ENCODE results near the gene HBEGF.
A peak's percentile ranks its signal among the peaks of the same experiment; 100 is the strongest.
"Not testable (repeated sequence)": the region's sequence is repeated elsewhere in the genome, so short reads cannot be mapped to it uniquely, and the experiment has no call there.

The HBEGF gene

DNA sequence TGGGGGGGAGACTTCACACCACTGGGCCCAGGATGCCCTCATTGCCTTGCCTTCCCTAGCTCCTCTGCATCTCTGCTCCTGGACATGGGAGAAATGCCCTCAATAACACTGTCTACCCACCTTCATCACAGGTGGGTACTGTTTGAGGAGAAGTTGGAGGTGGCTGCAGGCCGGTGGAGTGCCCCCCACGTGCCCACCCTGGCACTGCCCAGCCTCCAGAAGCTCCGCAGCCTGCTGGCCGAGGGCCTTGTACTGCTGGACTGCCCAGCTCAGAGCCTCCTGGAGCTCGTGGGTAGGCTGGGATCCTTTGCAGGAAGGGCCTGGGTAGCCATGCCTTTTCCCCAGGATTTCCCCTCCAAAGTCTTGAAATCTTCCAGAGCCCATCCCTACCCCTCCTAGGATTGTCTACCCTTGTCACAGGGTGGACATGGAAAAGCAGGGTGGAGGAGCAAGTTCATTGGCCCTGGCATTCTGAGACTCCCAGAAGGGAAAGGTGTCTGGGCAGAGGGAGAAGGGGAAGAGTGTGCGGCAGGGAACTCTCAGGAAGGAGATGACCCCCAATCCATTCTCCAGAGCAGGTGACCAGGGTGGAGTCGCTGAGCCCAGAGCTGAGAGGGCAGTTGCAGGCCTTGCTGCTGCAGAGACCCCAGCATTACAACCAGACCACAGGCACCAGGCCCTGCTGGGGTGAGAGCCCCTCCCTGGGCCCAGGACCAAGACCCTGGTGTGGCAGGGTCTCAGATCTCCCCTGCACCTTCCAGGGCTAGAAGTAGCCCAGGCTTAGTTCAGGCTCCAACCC is 14.5 kb upstream of the HBEGF start:
- no peak for DNase-seq (ENCODE audit: low spot score)

GRCh38 chr5:140360101-140360500 is 13.7 kb upstream of the HBEGF start, which contains the start of gene SLC4A9:
SLC4A9 (plus strand) TSS chr5:140360194; CDS start chr5:140360237, 43 bp downstream.
- DNase-seq (ENCODE audit: low spot score): no peak

GRCh38 chr5:140358738-140359310 is 12.4 kb upstream of the HBEGF start:
- no peak for DNase-seq (ENCODE audit: low spot score)

GRCh38 chr5:140357726-140358093 is 11.3 kb upstream of the HBEGF start:
- DNase-seq (ENCODE audit: low spot score): peak; percentile 80

- DNase-seq (ENCODE audit: low spot score): no peak
These were observed 10.7 kb upstream of the HBEGF start for GRCh38 chr5:140356853-140357725.

- no peak for DNase-seq (ENCODE audit: low spot score)
These were observed 9.1 kb upstream of the HBEGF start for GRCh38 chr5:140355546-140355945.

- DNase-seq (ENCODE audit: low spot score): peak; percentile 88
These were observed 5.4 kb upstream of the HBEGF start for GRCh38 chr5:140351609-140352334.

DNA sequence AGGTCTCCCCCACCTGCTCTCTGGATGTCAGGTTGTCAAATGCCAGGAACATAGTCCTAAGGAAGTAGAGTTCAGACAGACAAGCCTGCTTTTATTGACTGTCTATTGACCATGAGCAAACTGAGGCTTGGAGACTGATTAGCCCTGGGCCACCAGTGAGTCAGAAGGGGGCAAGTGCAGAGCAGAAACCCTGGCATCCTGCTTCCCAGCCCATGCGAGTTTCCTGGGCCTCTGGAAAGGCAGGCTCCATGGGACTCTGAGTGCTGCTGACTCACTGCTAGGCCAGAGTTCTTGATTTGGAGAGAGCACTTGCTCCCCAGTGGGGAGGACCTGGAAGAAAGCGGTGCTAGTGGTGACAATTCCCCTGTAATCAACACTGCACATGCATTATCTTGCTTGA is 2.8 kb upstream of the HBEGF start:
- no peak for DNase-seq (ENCODE audit: low spot score)

DNA sequence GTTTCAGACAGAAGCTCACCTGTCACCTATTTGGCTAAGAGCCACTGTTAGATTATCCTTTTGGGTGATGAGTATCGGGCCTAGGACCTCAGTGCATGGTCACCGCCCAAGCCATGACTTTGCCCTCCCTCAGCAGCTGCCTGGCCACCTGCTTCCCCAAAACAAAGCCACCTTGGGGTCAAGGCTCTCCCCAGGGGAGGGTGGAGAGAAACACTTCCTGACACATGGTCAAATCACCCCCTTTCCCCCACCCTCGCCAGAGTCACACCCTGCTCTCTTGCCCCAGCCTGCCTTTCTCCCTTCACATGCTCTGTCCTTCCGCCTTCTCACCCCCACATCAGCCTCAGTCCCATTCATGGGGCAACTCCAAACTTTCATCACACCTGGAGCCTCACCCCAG is 1.7 kb upstream of the HBEGF start:
- DNase-seq (ENCODE audit: low spot score): no peak

- DNase-seq (ENCODE audit: low spot score): no peak
These were observed 957 bp upstream of the HBEGF start for GRCh38 chr5:140347360-140347759.

DNA sequence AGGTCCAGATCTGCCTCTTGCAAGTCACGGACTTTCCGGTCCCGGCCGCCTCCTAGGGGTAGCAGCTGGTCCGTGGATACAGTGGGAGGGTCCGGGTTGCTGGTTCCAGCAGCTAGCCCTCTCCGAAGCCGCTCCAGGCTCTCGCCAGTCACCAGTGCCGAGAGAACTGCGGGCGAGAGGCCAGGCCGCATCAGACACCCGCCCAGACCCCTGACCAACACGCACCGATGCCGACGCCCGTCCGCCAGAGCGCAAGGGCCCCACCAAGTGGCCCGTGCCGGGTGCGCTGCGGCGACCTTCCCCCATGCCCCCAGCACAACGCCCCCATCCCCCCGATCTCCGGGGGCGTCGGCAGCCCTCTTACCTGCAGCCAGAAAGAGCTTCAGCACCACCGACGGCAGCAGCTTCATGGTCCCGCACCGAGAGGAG is 470 bp downstream of the HBEGF start:
- no peak for DNase-seq (ENCODE audit: low spot score)

DNA sequence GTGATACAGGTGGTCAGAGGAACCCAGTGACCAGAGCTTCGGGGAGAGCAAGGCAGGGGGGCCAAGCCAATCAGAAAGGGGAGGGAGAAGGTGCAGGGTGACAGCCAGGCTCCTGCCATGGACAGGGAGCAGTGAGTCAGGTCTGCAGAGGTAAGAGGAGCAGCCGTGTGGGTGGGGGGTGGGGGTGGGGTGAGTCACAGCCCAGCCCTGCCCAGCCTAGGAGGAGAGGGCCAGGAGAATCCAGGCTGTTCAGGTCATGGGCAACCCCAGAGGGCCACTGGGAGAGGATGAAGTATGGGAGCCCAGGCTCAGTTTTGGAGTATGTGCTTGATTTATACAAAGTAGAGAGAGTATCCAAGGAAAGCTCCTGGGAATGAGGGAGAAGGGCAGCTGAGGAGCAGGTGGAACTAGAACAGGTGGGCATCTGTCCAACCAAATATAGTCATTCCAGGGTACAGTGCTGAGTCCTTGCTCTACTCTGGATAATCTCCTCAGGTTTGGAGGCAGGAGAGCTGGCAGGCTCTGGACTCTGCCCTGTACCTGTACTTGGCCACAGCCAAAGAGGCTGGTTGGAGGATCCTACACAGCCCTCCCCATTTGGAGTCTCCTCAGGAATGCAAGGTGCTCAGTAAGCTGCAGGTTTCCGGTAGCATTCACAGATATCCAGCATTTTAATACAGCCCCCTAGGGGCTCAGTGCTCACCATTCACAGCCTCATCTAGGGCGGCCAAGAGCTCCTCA is 1.6 kb downstream of the HBEGF start:
- DNase-seq (ENCODE audit: low spot score): no peak

- DNase-seq (ENCODE audit: low spot score): not testable (repeated sequence)
These were observed 2.6 kb downstream of the HBEGF start for GRCh38 chr5:140343849-140344248.

- DNase-seq (ENCODE audit: low spot score): no peak
These were observed 3.5 kb downstream of the HBEGF start for GRCh38 chr5:140342896-140343295.

- DNase-seq (ENCODE audit: low spot score): peak; percentile 11
These were observed 4.1 kb downstream of the HBEGF start for GRCh38 chr5:140342287-140342686.

DNA sequence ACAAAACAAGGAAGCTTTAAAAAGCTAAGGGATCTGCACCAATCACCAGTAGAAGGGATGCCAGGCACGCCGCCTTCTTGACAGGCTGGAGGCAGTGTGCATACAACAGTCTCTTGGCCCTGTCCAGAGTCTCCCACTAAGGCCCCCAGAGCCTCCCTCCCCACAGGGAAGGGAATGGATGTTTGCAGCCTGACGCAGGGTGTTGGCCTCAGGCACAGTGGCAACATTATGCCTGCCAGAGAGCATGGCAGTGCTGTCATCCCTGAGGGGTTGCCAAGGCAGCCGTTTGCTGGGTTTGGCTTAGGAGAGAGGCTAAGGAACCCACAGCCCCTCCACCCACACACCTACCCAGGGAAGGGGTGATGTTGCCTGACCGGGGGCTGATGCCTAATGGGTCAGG is 4.8 kb downstream of the HBEGF start:
- no peak for DNase-seq (ENCODE audit: low spot score)

- DNase-seq (ENCODE audit: low spot score): no peak
These were observed 5.7 kb downstream of the HBEGF start for GRCh38 chr5:140340605-140341121.

- DNase-seq (ENCODE audit: low spot score): no peak
These were observed 6.8 kb downstream of the HBEGF start for GRCh38 chr5:140339636-140340035.

DNA sequence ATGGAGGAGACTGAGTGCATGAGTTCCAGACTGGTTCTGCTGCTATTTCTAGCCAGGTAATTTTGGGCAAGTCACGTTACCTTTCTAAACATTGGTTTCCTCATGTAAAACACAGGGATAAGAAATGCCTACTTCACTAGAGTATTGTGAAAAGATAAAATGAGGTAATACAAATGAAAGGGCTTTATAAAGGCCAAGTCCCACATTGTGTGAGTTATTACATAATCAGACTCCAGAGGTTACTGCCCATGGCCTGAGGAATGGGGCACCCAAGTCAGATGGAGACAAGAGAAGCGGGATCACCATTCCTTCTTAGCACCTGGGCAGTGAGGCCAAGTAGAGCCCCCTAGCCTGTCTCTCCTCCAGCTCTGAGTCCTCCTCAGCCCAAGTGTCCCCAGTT is 7.5 kb downstream of the HBEGF start:
- no peak for DNase-seq (ENCODE audit: low spot score)

DNA sequence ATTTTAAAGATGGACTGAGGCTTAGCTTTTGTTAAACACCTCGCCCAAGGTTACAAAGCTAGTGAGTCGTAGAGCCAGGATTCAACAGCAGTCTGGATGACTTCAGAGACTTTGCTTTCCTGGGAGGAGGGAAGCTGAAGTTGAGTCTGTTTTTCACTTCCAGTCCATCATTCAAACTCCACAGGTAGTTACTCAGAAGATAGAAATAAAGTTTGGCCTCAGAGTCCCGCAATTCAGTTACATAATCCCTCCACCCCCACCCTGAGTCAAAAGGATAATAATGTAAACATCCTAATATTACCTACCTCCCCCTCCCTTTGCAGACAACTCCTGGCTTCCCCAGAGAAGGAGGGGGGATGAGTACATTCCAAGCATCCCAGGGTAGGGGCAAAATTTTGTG is 8.1 kb downstream of the HBEGF start:
- DNase-seq (ENCODE audit: low spot score): no peak

DNA sequence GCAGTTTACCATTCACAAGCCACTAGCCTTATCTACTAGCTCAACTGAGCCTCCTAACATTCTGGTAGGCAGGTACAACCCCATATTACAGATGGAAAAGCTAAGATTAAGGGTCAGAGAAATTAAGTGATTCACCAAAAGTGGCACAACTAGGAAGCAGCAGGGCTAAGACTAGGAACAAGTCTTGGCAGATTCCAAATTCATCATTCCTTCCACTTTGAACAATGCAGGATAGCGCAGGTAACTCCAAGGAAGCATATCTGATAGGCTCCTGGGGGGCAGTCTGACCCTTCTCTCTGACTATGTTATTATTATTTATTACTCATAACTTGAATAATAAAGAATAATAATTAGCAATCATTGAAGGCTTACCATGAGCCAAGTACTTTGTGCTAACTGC is 8.5 kb downstream of the HBEGF start:
- DNase-seq (ENCODE audit: low spot score): no peak

All from CD4-positive, alpha-beta T cell treated with Interleukin-15 for 4 hours (primary cell).